NCI-H82 treated with DMSO at 0.1 percent for 48 hours (cell line): ENCODE results near the gene NANOG.
"Not testable (repeated sequence)": the region's sequence is repeated elsewhere in the genome, so short reads cannot be mapped to it uniquely, and the experiment has no call there.

Source experiments
- DNase-seq: peaks from one replicate; lab custom pipeline; 2025; ENCODE audit not compliant: unreplicated experiment; lab: John Stamatoyannopoulos, UW

NANOG gene

GRCh38 chr12:7801460-7801859 lies 12.3 kb downstream of the NANOG start:
- no peak for DNase-seq

- DNase-seq: not testable (repeated sequence)
Measured at GRCh38 chr12:7806319-7806718, 17.1 kb downstream of the NANOG start.

DNA sequence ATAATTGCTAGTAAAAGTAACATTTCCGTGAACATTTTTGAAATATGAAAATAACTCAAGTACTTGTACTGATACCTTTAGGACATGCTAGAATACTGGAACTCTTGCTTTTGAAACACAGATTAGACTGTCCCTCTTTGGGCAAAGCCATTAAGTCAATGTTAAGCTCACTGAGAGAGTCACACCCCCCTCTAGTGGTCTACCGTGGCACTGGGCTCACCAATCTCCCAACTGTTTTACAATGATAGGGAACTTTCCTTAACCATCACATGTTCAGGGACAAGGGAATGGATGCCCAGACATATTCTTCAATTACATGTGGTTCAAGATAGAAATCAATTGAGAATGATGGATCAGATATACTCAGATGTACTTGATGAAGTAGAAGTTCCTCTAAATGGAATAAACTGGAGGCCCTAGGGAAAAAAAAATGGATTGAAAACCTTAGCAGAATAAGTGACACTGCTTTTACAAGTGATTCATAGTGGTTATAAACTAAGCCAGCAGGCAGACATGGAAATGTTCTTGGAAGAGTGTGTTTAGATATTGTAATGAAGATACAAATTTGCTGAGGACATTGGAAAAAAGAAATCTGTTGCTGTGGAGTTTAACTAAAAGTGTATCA lies 17.8 kb downstream of the NANOG start:
- peak; percentile 34 for DNase-seq

DNA sequence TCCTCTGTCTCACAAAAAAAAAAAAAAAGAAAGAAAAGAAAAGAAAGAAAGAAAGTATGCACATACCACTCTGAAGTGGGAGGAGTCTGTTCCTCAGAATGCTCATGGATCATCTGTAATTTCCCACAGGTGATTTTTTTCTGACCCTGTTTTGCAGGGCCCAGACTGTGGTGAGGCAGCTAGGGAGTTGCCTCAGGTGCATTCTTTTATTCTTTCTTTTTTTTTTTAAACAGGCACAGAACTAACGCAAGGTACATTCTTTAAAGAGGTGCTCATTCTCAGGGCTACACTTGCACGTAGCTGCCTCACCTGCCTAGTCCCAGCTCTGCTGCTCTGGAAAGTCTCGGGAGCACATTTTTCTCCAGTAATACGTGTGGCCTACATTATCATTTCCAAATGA lies 36.6 kb downstream of the NANOG start:
- not testable (repeated sequence) for DNase-seq

- DNase-seq: not testable (repeated sequence)
Measured at GRCh38 chr12:7829737-7830136, 40.5 kb downstream of the NANOG start.

- DNase-seq: peak; percentile 24
Measured at GRCh38 chr12:7832059-7832696, 43.0 kb downstream of the NANOG start.

DNA sequence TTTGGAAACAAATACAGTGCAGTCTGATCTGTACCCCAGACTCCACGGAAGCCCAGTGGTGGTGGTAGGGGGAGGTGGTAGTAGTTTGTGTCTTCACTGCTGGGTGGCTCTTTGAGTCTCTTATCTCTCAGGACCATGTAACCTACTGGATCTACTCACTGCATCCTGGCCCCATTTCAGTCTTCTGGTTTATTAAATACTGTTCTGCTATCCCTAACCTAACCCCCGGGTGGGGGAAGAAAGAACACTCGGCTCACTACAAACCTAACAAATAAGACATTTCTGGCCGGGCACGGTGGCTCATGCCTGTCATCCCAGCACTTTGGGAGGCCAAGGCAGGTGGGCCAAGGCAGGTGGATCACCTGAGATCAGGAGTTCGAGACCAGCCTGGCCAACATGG lies 44.0 kb downstream of the NANOG start:
- not testable (repeated sequence) for DNase-seq

GRCh38 chr12:7833831-7834230 lies 44.6 kb downstream of the NANOG start:
- DNase-seq: no peak

- DNase-seq: no peak
Measured at GRCh38 chr12:7834701-7835100, 45.5 kb downstream of the NANOG start.

DNA sequence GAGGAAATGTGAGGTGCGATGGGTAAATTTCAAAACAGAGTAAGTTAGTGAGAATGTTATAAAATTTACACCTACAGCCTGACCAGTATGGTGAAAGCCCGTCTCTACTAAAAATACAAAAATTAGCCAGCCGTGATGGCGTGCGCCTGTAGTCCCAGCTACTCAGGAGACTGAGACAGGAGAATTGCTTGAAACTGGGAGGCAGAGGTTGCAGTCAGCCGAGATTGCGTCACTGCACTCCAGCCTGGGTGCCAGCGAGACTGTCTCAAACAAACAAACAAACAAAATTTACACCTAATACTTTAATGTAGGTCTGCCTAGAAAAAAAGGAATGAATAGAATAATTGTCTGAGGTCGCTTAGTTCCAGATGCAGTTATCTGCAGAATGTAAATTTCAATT lies 45.9 kb downstream of the NANOG start:
- DNase-seq: no peak

DNA sequence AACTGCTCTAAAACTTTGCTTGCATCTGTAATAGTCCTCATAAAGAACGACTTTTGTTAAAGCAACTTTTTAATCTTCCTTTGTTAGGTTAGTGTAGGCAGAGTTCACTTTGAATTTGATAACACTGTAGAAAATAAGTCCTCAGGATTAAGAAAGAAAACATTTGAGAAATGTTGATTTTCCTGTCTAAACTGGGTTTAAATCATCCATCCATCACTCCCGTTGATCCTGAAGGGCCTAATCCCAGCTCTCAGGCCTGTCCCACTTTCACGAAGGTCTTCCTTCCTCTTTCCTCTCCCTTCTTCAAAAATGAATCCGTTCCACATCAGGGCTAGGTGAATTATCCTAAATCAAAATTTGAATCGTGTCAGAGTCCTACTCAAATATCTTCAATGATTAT lies 46.6 kb downstream of the NANOG start:
- DNase-seq: no peak

GRCh38 chr12:7837366-7837765 lies 48.2 kb downstream of the NANOG start:
- DNase-seq: no peak

- DNase-seq: not testable (repeated sequence)
Measured at GRCh38 chr12:7839226-7839625, 50.0 kb downstream of the NANOG start.

DNA sequence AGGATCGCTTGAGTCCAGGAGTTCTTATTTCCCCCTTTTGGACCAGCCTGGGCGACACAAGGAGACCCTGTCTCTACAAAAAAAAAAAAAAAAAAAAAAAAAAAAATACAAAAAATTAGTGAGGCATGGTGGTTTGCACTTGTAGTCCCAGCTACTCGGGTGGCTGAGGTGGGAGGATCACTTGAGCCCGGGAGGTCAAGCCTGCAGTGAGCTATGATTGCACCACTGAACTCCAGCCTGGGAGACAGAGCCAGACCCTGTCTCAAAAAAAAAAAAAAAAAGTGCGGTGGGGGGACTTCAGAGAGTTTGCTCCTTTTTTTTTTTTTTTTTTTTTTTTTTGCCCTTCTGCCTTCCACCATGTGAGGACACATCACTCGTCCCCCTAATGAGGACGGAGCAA lies 50.6 kb downstream of the NANOG start:
- DNase-seq: not testable (repeated sequence)

DNA sequence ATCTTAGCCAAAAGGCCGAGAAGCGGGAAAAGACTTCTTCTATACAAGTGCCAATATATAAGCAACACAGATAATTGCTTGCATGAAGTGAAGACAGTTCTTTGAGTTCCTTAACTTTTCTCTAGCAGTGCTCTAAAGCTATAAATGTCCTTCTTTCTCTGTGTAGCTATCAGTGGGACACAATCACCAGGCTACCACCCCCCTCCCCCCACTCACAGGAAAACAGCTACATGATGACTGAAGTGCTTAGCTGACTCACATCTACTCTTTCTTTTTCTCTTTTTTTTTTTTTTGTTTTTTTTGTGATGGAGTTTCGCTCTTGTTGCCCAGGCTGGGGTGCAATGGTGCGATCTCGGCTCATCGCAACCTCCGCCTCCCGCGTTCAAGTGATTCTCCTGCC lies 53.2 kb downstream of the NANOG start:
- not testable (repeated sequence) for DNase-seq

DNA sequence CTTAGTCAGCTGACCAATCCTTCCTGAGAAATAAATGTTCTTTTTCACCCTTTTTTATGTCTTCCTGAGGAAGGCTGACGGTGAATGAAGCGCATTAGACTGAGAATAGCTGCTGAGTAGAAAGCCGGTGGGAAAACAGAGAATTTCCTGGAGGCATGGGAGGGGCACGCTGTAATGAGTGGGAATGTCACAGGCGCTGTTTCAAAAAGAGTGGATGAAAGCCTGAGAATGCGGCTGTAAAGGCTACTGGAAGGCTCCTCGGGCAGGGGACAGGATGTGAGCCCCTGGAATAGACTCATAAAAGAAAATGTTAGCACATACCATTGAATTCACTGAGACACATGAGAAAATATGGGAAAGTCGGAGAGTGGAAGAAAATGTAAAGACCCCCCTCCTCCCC lies 53.9 kb downstream of the NANOG start:
- DNase-seq: not testable (repeated sequence)

- DNase-seq: not testable (repeated sequence)
Measured at GRCh38 chr12:7843583-7843982, 54.4 kb downstream of the NANOG start.

DNA sequence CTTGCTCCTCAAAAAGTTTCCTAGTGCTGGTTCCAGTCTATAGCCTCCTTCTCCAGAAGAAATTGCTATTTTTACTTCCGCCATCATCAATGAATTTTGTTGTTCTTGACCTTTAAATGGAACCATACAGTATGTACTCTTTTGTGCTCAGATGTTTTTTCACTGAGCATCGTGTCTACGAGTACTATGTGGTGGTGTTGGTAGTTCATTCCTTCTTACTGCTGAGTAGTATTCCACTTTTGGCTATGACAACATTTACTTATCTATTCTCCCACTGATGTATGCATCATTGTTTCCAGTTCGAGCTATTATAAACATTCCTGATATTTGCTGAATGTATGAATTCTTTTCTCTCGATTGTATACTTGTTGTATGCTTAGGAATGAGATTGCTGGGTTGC lies 54.9 kb downstream of the NANOG start:
- DNase-seq: no peak

DNA sequence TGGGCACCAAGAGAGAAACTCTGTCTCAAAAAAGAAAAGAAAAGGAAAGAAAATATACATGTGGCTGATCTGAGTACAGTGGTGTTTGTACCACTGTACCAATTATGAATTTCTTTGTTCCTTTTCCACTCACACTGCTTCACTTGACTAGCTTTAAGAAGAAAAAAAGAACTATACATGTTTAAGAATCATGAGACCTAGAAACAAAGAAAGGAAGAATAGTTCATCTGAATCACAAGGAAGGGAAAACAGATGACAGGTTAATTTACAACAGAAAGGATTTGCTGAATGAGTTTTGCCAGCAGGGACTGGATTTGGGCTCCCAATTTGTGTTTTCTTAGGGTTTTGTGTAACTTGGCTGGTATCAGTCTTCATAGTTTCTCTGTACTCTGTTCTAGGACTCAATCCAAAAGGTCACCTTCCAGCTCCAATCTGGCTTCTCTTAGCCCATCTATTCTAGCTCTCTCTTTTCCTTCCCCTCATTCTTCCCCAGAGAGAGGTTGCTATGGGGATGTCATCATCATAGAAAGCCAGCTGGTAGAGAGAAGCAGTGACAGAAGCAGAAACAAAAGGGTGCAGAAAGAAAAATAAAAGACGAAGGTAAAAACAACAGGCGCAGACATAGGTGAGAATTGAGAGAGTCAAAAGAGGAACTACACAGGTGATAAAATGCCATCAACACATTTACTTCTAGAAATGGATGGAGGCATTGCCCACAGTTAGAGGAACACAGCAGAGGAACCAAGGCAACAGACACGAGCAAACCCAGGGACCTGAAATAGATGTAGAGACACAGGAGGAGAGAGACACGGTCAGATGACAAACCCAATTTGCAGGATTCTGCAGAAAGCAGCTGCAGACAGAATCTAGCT lies 58.3 kb downstream of the NANOG start:
- DNase-seq: not testable (repeated sequence)

DNA sequence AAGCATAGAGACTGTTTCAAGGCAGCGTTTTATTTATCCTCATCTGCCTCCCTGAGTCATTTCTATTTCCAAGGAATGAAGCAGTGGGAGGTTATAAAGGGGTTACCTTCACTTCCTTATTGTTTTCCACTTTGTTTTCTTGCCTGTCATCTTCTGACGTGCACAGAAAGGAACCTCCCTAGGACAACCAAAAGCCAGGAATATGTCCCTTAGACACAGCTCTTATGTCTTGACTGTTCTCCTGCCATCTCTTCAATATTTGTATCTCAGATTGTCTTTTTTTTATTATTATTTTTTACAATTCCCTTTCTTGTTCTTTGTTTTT lies 58.9 kb downstream of the NANOG start:
- not testable (repeated sequence) for DNase-seq
